Suppressor macrophage treated with lipopolysaccharide for 1 hour (primary cell): ENCODE results near the gene PTN.
"Not testable (repeated sequence)": the region's sequence is repeated elsewhere in the genome, so short reads cannot be mapped to it uniquely, and the experiment has no call there.

ENCODE experiments used
- DNase-seq, 3 donors: peaks; one replicate each; pipeline ENCODE4 v3.0.0-alpha.2; 2020 to 2022

Gene PTN

GRCh38 chr7:137266764-137267163 lies 76.8 kb downstream of the PTN start:
- no peak for DNase-seq

- not testable (repeated sequence) for DNase-seq
Observed at GRCh38 chr7:137265480-137265879, 78.1 kb downstream of the PTN start.

GRCh38 chr7:137262599-137262998 lies 80.9 kb downstream of the PTN start:
- DNase-seq: no peak

- no peak for DNase-seq
Observed at GRCh38 chr7:137258552-137258951, 85.0 kb downstream of the PTN start.

GRCh38 chr7:137254766-137255165 lies 88.8 kb downstream of the PTN start:
- no peak for DNase-seq

GRCh38 chr7:137245890-137246289 lies 97.6 kb downstream of the PTN start:
- no peak for DNase-seq

- no peak for DNase-seq
Observed at GRCh38 chr7:137245186-137245585, 98.3 kb downstream of the PTN start.

- no peak for DNase-seq
Observed at GRCh38 chr7:137243741-137244140, 99.8 kb downstream of the PTN start.

- DNase-seq: no peak
Observed at GRCh38 chr7:137242616-137243015, 100.9 kb downstream of the PTN start.

GRCh38 chr7:137241655-137242360 lies 101.7 kb downstream of the PTN start:
- DNase-seq: no peak

GRCh38 chr7:137239186-137239585 lies 104.3 kb downstream of the PTN start:
- DNase-seq: not testable (repeated sequence)

- no peak for DNase-seq
Observed at GRCh38 chr7:137235434-137235833, 108.1 kb downstream of the PTN start.

GRCh38 chr7:137231167-137231566 lies 112.4 kb downstream of the PTN start:
- no peak for DNase-seq

- no peak for DNase-seq
Observed at GRCh38 chr7:137221467-137221866, 122.1 kb downstream of the PTN start.

- DNase-seq: no peak
Observed at GRCh38 chr7:137213744-137214143, 129.8 kb downstream of the PTN start.

- DNase-seq: no peak
Observed at GRCh38 chr7:137209151-137209817, 134.2 kb downstream of the PTN start.

- no peak for DNase-seq
Observed at GRCh38 chr7:137206770-137207169, 136.8 kb downstream of the PTN start.

GRCh38 chr7:137204246-137204645 lies 139.3 kb downstream of the PTN start:
- DNase-seq: no peak

GRCh38 chr7:137203351-137203750 lies 140.2 kb downstream of the PTN start:
- no peak for DNase-seq

GRCh38 chr7:137196648-137197047 lies 146.9 kb downstream of the PTN start:
- no peak for DNase-seq

GRCh38 chr7:137195996-137196395 lies 147.5 kb downstream of the PTN start:
- no peak for DNase-seq

- DNase-seq: not testable (repeated sequence)
Observed at GRCh38 chr7:137181619-137182018, 161.9 kb downstream of the PTN start.
